Smooth muscle cell (in vitro differentiated cells): ENCODE results near the gene C5orf63. TPM values are rescaled to one million over a fixed set of nuclear protein-coding genes. Genes with fewer than 3 reads are reported as not detected.

ENCODE experiments used
- DNase-seq: peaks from one replicate; lab custom pipeline; 2025; ENCODE audit not compliant: unreplicated experiment; lab: John Stamatoyannopoulos, UW
- H2AFZ ChIP-seq: fragments of 200-600 bp; sonication (generic); 2 replicates; pipeline ENCODE4 v1.6.0; 2016; ENCODE audit warnings: antibody characterized with exemption, low read depth, mild to moderate bottlenecking
- H3F3A ChIP-seq: fragments of 200-600 bp; sonication (generic); 2 replicates; pipeline ENCODE4 v1.6.0; 2017; ENCODE audit warnings: antibody characterized with exemption, low read depth
- H3K27ac ChIP-seq: fragments of 200-600 bp; sonication (generic); 2 replicates; pipeline ENCODE4 v1.5.1; 2016; ENCODE audit warnings: low read depth, mild to moderate bottlenecking
- H3K27me3 ChIP-seq: fragments of 200-600 bp; sonication (generic); 2 replicates; pipeline ENCODE4 v1.6.1; 2016; ENCODE audit warnings: low read depth, mild to moderate bottlenecking
- H3K36me3 ChIP-seq: fragments of 200-600 bp; sonication (generic); 2 replicates; pipeline ENCODE4 v1.5.1; 2016; ENCODE audit warnings: low read depth
- H3K4me1 ChIP-seq: fragments of 200-600 bp; sonication (generic); 2 replicates; pipeline ENCODE4 v1.5.1; 2016; ENCODE audit warnings: low read depth
- H3K4me2 ChIP-seq: fragments of 200-600 bp; sonication (generic); 2 replicates; pipeline ENCODE4 v1.6.0; 2016; ENCODE audit warnings: mild to moderate bottlenecking
- H3K4me3 ChIP-seq: fragments of 200-600 bp; sonication (generic); 2 replicates; pipeline ENCODE4 v1.5.1; 2016; ENCODE audit warnings: mild to moderate bottlenecking
- H3K79me2 ChIP-seq: fragments of 200-600 bp; sonication (generic); 2 replicates; pipeline ENCODE4 v1.6.0; 2016; ENCODE audit warnings: low read depth, mild to moderate bottlenecking
- H3K9ac ChIP-seq: fragments of 200-600 bp; sonication (generic); 2 replicates; pipeline ENCODE4 v1.6.0; 2016; ENCODE audit warnings: low read depth
- H3K9me3 ChIP-seq: fragments of 200-600 bp; sonication (generic); replicated peaks from 2 replicates; pipeline ENCODE4 v1.5.1; 2016; ENCODE audit warnings: low read depth
- H4K20me1 ChIP-seq: fragments of 200-600 bp; sonication (generic); 2 replicates; pipeline ENCODE4 v1.6.0; 2016; ENCODE audit warnings: low read depth
- WGBS: methylation state at CpG from one replicate; pipeline ENCODE4 v1.1.7; 2016; ENCODE audit warnings: low lambda C conversion rate; 5-methylcytosine and 5-hydroxymethylcytosine counted together
- polyA plus RNA-seq: library from polyadenylated mRNA; unstranded; fragments of >200 nt; fragmentation: Nextera tagmentation; extraction: Ambion mirVana; gene quantifications from 2 replicates; pipeline ENCODE4 v1.2.1, GENCODE V29; 2016
- total RNA-seq: library from RNA; depleted of rRNA; stranded (reverse); fragments of >200 nt; gene quantifications from 2 replicates; pipeline ENCODE4 v1.2.3, GENCODE V29; 2014
- TF ChIP-seq, protein P1 (sequence below): fragments of 200-600 bp; sonication (generic); IDR thresholded peaks from 2 replicates; pipeline ENCODE4 v1.5.1; 2017; ENCODE audit warnings: borderline replicate concordance, mild to moderate bottlenecking, antibody characterized with exemption; ENCODE audit not compliant: insufficient read depth, poor library complexity, severe bottlenecking

The C5orf63 gene
- total and polyA plus RNA-seq, 2 experiments from 2014 or later = 2.1 TPM; not detected in 1

GRCh38 chr5:127011961-127012644 lies 61.2 kb downstream of the C5orf63 start:
- TF ChIP-seq, protein P1, sequence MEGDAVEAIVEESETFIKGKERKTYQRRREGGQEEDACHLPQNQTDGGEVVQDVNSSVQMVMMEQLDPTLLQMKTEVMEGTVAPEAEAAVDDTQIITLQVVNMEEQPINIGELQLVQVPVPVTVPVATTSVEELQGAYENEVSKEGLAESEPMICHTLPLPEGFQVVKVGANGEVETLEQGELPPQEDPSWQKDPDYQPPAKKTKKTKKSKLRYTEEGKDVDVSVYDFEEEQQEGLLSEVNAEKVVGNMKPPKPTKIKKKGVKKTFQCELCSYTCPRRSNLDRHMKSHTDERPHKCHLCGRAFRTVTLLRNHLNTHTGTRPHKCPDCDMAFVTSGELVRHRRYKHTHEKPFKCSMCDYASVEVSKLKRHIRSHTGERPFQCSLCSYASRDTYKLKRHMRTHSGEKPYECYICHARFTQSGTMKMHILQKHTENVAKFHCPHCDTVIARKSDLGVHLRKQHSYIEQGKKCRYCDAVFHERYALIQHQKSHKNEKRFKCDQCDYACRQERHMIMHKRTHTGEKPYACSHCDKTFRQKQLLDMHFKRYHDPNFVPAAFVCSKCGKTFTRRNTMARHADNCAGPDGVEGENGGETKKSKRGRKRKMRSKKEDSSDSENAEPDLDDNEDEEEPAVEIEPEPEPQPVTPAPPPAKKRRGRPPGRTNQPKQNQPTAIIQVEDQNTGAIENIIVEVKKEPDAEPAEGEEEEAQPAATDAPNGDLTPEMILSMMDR = no peak
- Histone ChIP-seq H3K27ac (peak overlapping the region; percentile 64), H3K36me3 (no peaks in the 10 kb centered on the region), H3K4me1 (peaks cover 3% of the 10 kb centered on the region), H3K4me2 (peak overlapping the region; percentile 56), H4K20me1 (no peaks in the 10 kb centered on the region), H3K4me3 (no peak overlapping the region), H3K9me3 (no peaks in the 10 kb centered on the region), H2AFZ (no peak overlapping the region), H3K27me3 (no peaks in the 10 kb centered on the region), H3F3A (no peaks in the 10 kb centered on the region), H3K9ac (no peak overlapping the region), H3K79me2 (peaks cover 12% of the 10 kb centered on the region)
- 70% methylated on average over 2 of the region's 2 CpGs for WGBS
- DNase-seq = no peak

- WGBS = 35% methylated on average over 4 of the region's 4 CpGs
- Histone ChIP-seq H2AFZ (no peak overlapping the region), H3K4me3 (no peak overlapping the region), H3K36me3 (no peaks in the 10 kb centered on the region), H3K27ac (peak overlapping the region; percentile 64), H3F3A (no peaks in the 10 kb centered on the region), H3K27me3 (no peaks in the 10 kb centered on the region), H3K79me2 (peaks cover 12% of the 10 kb centered on the region), H3K4me2 (peak overlapping the region; percentile 56), H3K4me1 (peaks cover 3% of the 10 kb centered on the region), H3K9me3 (no peaks in the 10 kb centered on the region), H3K9ac (peak overlapping the region; percentile 8), H4K20me1 (no peaks in the 10 kb centered on the region)
- no peak for DNase-seq
- TF ChIP-seq, protein P1 = no peak
These were observed 62.1 kb downstream of the C5orf63 start for GRCh38 chr5:127011153-127011552.

GRCh38 chr5:127010362-127010761 lies 62.9 kb downstream of the C5orf63 start:
- WGBS = 71% methylated on average over 2 of the region's 2 CpGs
- peaks cover 3% of the 10 kb centered on the region for H3K4me1 ChIP-seq
- no peaks in the 10 kb centered on the region for H4K20me1 ChIP-seq
- no peak overlapping the region for H2AFZ ChIP-seq
- DNase-seq = no peak
- no peaks in the 10 kb centered on the region for H3K27me3 ChIP-seq
- no peaks in the 10 kb centered on the region for H3K9me3 ChIP-seq
- no peaks in the 10 kb centered on the region for H3F3A ChIP-seq
- H3K9ac ChIP-seq = peak overlapping the region; percentile 8
- H3K4me2 ChIP-seq = peak overlapping the region; percentile 56
- no peak overlapping the region for H3K4me3 ChIP-seq
- peaks cover 12% of the 10 kb centered on the region for H3K79me2 ChIP-seq
- peak overlapping the region; percentile 64 for H3K27ac ChIP-seq
- TF ChIP-seq, protein P1 = no peak
- H3K36me3 ChIP-seq = no peaks in the 10 kb centered on the region

- H3K27me3 ChIP-seq = no peaks in the 10 kb centered on the region
These were observed 63.5 kb downstream of the C5orf63 start for GRCh38 chr5:127009784-127010183.

More at GRCh38 chr5:127009784-127010183, 63.5 kb downstream of the C5orf63 start:
- no peak for DNase-seq
- Histone ChIP-seq H3K4me1 (peaks cover 3% of the 10 kb centered on the region), H3K27ac (no peak overlapping the region), H3K4me2 (no peak overlapping the region), H4K20me1 (no peaks in the 10 kb centered on the region), H3K9ac (no peak overlapping the region), H3K9me3 (no peaks in the 10 kb centered on the region), H3K36me3 (no peaks in the 10 kb centered on the region), H3K79me2 (peaks cover 12% of the 10 kb centered on the region), H2AFZ (no peak overlapping the region), H3K4me3 (no peak overlapping the region), H3F3A (no peaks in the 10 kb centered on the region)
- TF ChIP-seq, protein P1 = no peak
- 91% methylated on average over 1 of the region's 1 CpG for WGBS
